GM21786 (cell line): ENCODE data around the gene WFDC11.

ENCODE experiments used
- ATAC-seq: cut with Tn5 transposase; IDR thresholded peaks from one replicate; pipeline ENCODE4 v1.9.1; 2021; ENCODE audit not compliant: unreplicated experiment

WFDC11 gene

GRCh38 chr20:45629496-45630100 lies 40.4 kb downstream of the WFDC11 start, which contains the start of gene WFDC10A:
Gene WFDC10A (plus strand): TSS chr20:45629739. CDS start chr20:45629814, 75 bp downstream.
- ATAC-seq, result no peak

GRCh38 chr20:45626540-45626939 lies 43.5 kb downstream of the WFDC11 start:
- no peak for ATAC-seq

GRCh38 chr20:45621593-45621992 lies 48.4 kb downstream of the WFDC11 start:
- no peak for ATAC-seq

GRCh38 chr20:45617591-45617990 lies 52.4 kb downstream of the WFDC11 start:
- no peak for ATAC-seq

GRCh38 chr20:45612314-45612713 lies 57.7 kb downstream of the WFDC11 start:
- ATAC-seq, result no peak

GRCh38 chr20:45611054-45611453 lies 59.0 kb downstream of the WFDC11 start:
- no peak for ATAC-seq

GRCh38 chr20:45607810-45608209 lies 62.2 kb downstream of the WFDC11 start:
- ATAC-seq, result no peak
